Osteoblast (primary cell): ENCODE data around the gene MDM1. TPM values are rescaled to one million over a fixed set of nuclear protein-coding genes. Genes with fewer than 3 reads are reported as not detected.

ENCODE experiments used
- DNase-seq: peaks from one replicate; pipeline ENCODE4 v3.0.0; 2011; ENCODE audit warnings: low spot score, mixed read lengths; ENCODE audit not compliant: insufficient read length; ENCODE audit errors: missing footprints
- H2AFZ ChIP-seq: 2 replicates; pipeline ENCODE4 v1.6.0; 2011; ENCODE audit warnings: mild to moderate bottlenecking, low read length
- H3K27ac ChIP-seq: 2 replicates; pipeline ENCODE4 v1.5.1; 2011; ENCODE audit warnings: mild to moderate bottlenecking, low read depth, low read length, moderate library complexity
- H3K27me3 ChIP-seq: 2 replicates; pipeline ENCODE4 v1.6.0; 2012; ENCODE audit warnings: mild to moderate bottlenecking, control low read depth, inconsistent platforms, low read length, moderate library complexity; ENCODE audit not compliant: insufficient read depth
- H3K36me3 ChIP-seq: 2 replicates; pipeline ENCODE4 v1.5.1; 2011; ENCODE audit warnings: mild to moderate bottlenecking, low read length, control low read depth, moderate library complexity; ENCODE audit not compliant: insufficient read depth
- H3K4me1 ChIP-seq: 2 replicates; pipeline ENCODE4 v1.5.1; 2011; ENCODE audit warnings: mild to moderate bottlenecking, low read length, control low read depth, moderate library complexity; ENCODE audit not compliant: insufficient read depth
- H3K4me2 ChIP-seq: 2 replicates; pipeline ENCODE4 v1.6.0; 2011; ENCODE audit warnings: mild to moderate bottlenecking, low read length; ENCODE audit not compliant: insufficient read depth
- H3K4me3 ChIP-seq: fragments of 200-600 bp; sonication (generic); 3 replicates; pipeline ENCODE4 v1.5.1; 2012; ENCODE audit warnings: mild to moderate bottlenecking, low read length, inconsistent platforms; ENCODE audit not compliant: insufficient read depth
- H3K79me2 ChIP-seq: 2 replicates; pipeline ENCODE4 v1.6.0; 2012; ENCODE audit warnings: mild to moderate bottlenecking, low read length, control low read depth, inconsistent platforms; ENCODE audit not compliant: insufficient read depth
- H3K9me3 ChIP-seq: 2 replicates; pipeline ENCODE4 v1.5.1; 2011; ENCODE audit warnings: low read depth, low read length, control low read depth
- H4K20me1 ChIP-seq: 2 replicates; pipeline ENCODE4 v1.6.0; 2012; ENCODE audit warnings: mild to moderate bottlenecking, low read length, control low read depth; ENCODE audit not compliant: insufficient read depth
- CTCF ChIP-seq: IDR thresholded peaks from 2 replicates; pipeline ENCODE4 v1.5.1; 2011; ENCODE audit warnings: mild to moderate bottlenecking, low read depth, low read length, moderate library complexity; ENCODE audit errors: extremely low read depth
- total RNA-seq: library from RNA; depleted of rRNA; stranded (reverse); fragments of >200 nt; gene quantifications from 2 replicates; pipeline ENCODE4 v1.2.3, GENCODE V29; 2012

The MDM1 gene
- total RNA-seq, 1 donor = 28.2 TPM

- Histone ChIP-seq H3K27me3 (no peaks in the 10 kb centered on the region), H2AFZ (no peak overlapping the region), H3K4me2 (peak overlapping the region; percentile 71), H3K9me3 (no peaks in the 10 kb centered on the region), H4K20me1 (no peaks in the 10 kb centered on the region), H3K36me3 (no peaks in the 10 kb centered on the region), H3K4me3 (peak overlapping the region; percentile 34), H3K4me1 (peaks cover 81% of the 10 kb centered on the region), H3K27ac (peak overlapping the region; percentile 98), H3K79me2 (no peaks in the 10 kb centered on the region)
- no peak for DNase-seq
- no peak for TF ChIP-seq CTCF
These were observed 67.9 kb downstream of the MDM1 start for GRCh38 chr12:68264158-68264855.

GRCh38 chr12:68263366-68263765 lies 68.8 kb downstream of the MDM1 start:
- no peaks in the 10 kb centered on the region for H3K36me3 ChIP-seq
- H3K4me2 ChIP-seq = peak overlapping the region; percentile 2
- H3K9me3 ChIP-seq = no peaks in the 10 kb centered on the region
- no peaks in the 10 kb centered on the region for H4K20me1 ChIP-seq
- DNase-seq = no peak
- peak overlapping the region; percentile 98 for H3K27ac ChIP-seq
- peaks cover 75% of the 10 kb centered on the region for H3K4me1 ChIP-seq
- no peak overlapping the region for H3K4me3 ChIP-seq
- no peak for TF ChIP-seq CTCF
- H2AFZ ChIP-seq = no peak overlapping the region
- no peaks in the 10 kb centered on the region for H3K79me2 ChIP-seq
- H3K27me3 ChIP-seq = no peaks in the 10 kb centered on the region

GRCh38 chr12:68261896-68262295 lies 70.3 kb downstream of the MDM1 start:
- Histone ChIP-seq H3K36me3 (no peaks in the 10 kb centered on the region), H3K79me2 (no peaks in the 10 kb centered on the region), H3K9me3 (no peaks in the 10 kb centered on the region), H3K27me3 (no peaks in the 10 kb centered on the region), H3K27ac (no peak overlapping the region), H3K4me3 (no peak overlapping the region), H3K4me1 (peaks cover 61% of the 10 kb centered on the region), H4K20me1 (no peaks in the 10 kb centered on the region), H3K4me2 (no peak overlapping the region), H2AFZ (no peak overlapping the region)
- no peak for DNase-seq
- TF ChIP-seq CTCF = no peak

GRCh38 chr12:68260153-68260552 lies 72.0 kb downstream of the MDM1 start:
- no peaks in the 10 kb centered on the region for H4K20me1 ChIP-seq
- no peak overlapping the region for H3K4me3 ChIP-seq
- H3K79me2 ChIP-seq = no peaks in the 10 kb centered on the region
- H3K4me1 ChIP-seq = peaks cover 45% of the 10 kb centered on the region
- peak overlapping the region; percentile 95 for H3K27ac ChIP-seq
- no peak overlapping the region for H3K4me2 ChIP-seq
- H2AFZ ChIP-seq = no peak overlapping the region
- no peaks in the 10 kb centered on the region for H3K36me3 ChIP-seq
- no peak for TF ChIP-seq CTCF
- no peaks in the 10 kb centered on the region for H3K27me3 ChIP-seq
- H3K9me3 ChIP-seq = no peaks in the 10 kb centered on the region
- DNase-seq = no peak
